Natural killer cell (primary cell): ENCODE measurements around the gene INPP5D. TPM values are rescaled to one million over a fixed set of nuclear protein-coding genes. Genes with fewer than 3 reads are reported as not detected.

Experiments
- ATAC-seq, 3 donors: fragments of 150-1000 bp in 2 of 3; fragments of 200-7000 bp in 1 of 3; cut with Tn5 transposase; 1 replicate in 1 of 3; 2 replicates in 2 of 3; pipeline ENCODE4 v1.10.0; 2021; ENCODE audit warnings: mild to moderate bottlenecking in 2 of 3, moderate library complexity in 2 of 3
- DNase-seq, 2 donors: peaks; one replicate each; pipeline versions ENCODE4 v3.0.0 to v3.0.0-alpha.2; 2013 to 2021; ENCODE audit warnings: mixed read lengths in 1 of 2
- H3K27ac ChIP-seq: one replicate; pipeline ENCODE4 v1.5.1; 2013; ENCODE audit warnings: mild to moderate bottlenecking, low read length
- H3K27me3 ChIP-seq: one replicate; pipeline ENCODE4 v1.6.1; 2013; ENCODE audit warnings: low read length; ENCODE audit not compliant: control insufficient read depth, insufficient read depth
- H3K36me3 ChIP-seq: one replicate; pipeline ENCODE4 v1.6.1; 2013; ENCODE audit warnings: low read length; ENCODE audit not compliant: control insufficient read depth, insufficient read depth
- H3K4me1 ChIP-seq: one replicate; pipeline ENCODE4 v1.6.1; 2013; ENCODE audit warnings: low read length; ENCODE audit not compliant: control insufficient read depth, insufficient read depth
- H3K4me3 ChIP-seq: one replicate; pipeline ENCODE4 v1.5.1; 2013; ENCODE audit warnings: low read length
- H3K9me3 ChIP-seq: one replicate; pipeline ENCODE4 v1.6.1; 2013; ENCODE audit warnings: low read length; ENCODE audit not compliant: control insufficient read depth, insufficient read depth
- H3K27ac Mint-ChIP-seq, 2 donors: one replicate each; pipeline ENCODE4 v1.8.0; 2022; ENCODE audit warnings: mild to moderate bottlenecking in 2 of 2, mixed read lengths in 2 of 2, moderate library complexity in 1 of 2
- H3K27me3 Mint-ChIP-seq, 2 donors: one replicate each; pipeline ENCODE4 v1.8.0; 2022; ENCODE audit warnings: low read depth in 2 of 2, mixed read lengths in 2 of 2
- H3K36me3 Mint-ChIP-seq: one replicate; pipeline ENCODE4 v1.8.0; 2022; ENCODE audit warnings: mixed read lengths
- H3K4me1 Mint-ChIP-seq, 2 donors: one replicate each; pipeline ENCODE4 v1.8.0; 2022; ENCODE audit warnings: mixed read lengths in 2 of 2
- H3K4me3 Mint-ChIP-seq: one replicate; pipeline ENCODE4 v1.8.0; 2022; ENCODE audit warnings: mild to moderate bottlenecking, moderate library complexity, mixed read lengths
- H3K9me3 Mint-ChIP-seq, 2 donors: one replicate each; pipeline ENCODE4 v1.8.0; 2022; ENCODE audit warnings: mixed read lengths in 2 of 2
- CTCF ChIP-seq: fragments of 200-600 bp; IDR thresholded peaks from one replicate; pipeline ENCODE4 v1.8.0; 2022; ENCODE audit warnings: antibody characterized with exemption
- WGBS: methylation state at CpG from one replicate; pipeline ENCODE4 v1.1.7; 2013; ENCODE audit warnings: missing lambda C conversion rate; ENCODE audit not compliant: insufficient coverage; 5-methylcytosine and 5-hydroxymethylcytosine counted together
- intact Hi-C: fragments of 100-400 bp; cut with micrococcal nuclease; formaldehyde crosslinking; loops from one replicate; pipeline ENCODE4 v1.14.2; 2022
- total RNA-seq, 4 donors: library from RNA; stranded (reverse); fragments of 120-200 nt in 1 of 4; gene quantifications; one replicate each; pipeline versions ENCODE4 v1.2.3 to v1.2.4, GENCODE V29; 2013 to 2022

The INPP5D gene
- total RNA-seq, 3 donors from 2014 or later (not counting 1 experiment from before 2014, with no cell fraction given), result 385 to 498 (median 497) TPM

- intact Hi-C loops, result loop anchor here (10.0 kb wide), 1 partner anchor 422 kb away; no protein-coding TSS in a partner anchor
- Mint-ChIP-seq H3K27ac (no peak overlapping the region), H3K27me3 (no peaks in the 10 kb centered on the region)
These were observed 33.8 kb upstream of the INPP5D start for GRCh38 chr2:233026198-233026813.

GRCh38 chr2:233029321-233029720 is 30.8 kb upstream of the INPP5D start:
- no peaks in the 10 kb centered on the region for H3K36me3 ChIP-seq
- H3K27me3 Mint-ChIP-seq, result no peaks in the 10 kb centered on the region
- no peaks in the 10 kb centered on the region for H3K36me3 Mint-ChIP-seq
- ATAC-seq (no peak), DNase-seq (no peak)
- no peak overlapping the region for H3K4me3 Mint-ChIP-seq
- H3K4me1 Mint-ChIP-seq, result no peaks in the 10 kb centered on the region
- no peaks in the 10 kb centered on the region for H3K9me3 ChIP-seq
- H3K27me3 ChIP-seq, result no peaks in the 10 kb centered on the region
- no peaks in the 10 kb centered on the region for H3K4me1 ChIP-seq
- intact Hi-C loops, result loop anchor here (10.0 kb wide), 1 partner anchor 425 kb away; no protein-coding TSS in a partner anchor
- TF ChIP-seq CTCF, result no peak
- H3K4me3 ChIP-seq, result no peak overlapping the region
- no peak overlapping the region for H3K27ac Mint-ChIP-seq
- no peak overlapping the region for H3K27ac ChIP-seq
- WGBS, result 98% methylated on average over 8 of the region's 9 CpGs
- H3K9me3 Mint-ChIP-seq, result no peaks in the 10 kb centered on the region

More at GRCh38 chr2:233026198-233026813, 33.8 kb upstream of the INPP5D start:
- Mint-ChIP-seq H3K4me3 (no peak overlapping the region), H3K9me3 (no peaks in the 10 kb centered on the region), H3K36me3 (no peaks in the 10 kb centered on the region), H3K4me1 (no peaks in the 10 kb centered on the region)
- WGBS, result 95% methylated on average over 4 of the region's 4 CpGs
- ATAC-seq (no peak), DNase-seq (no peak)
- H3K4me1 ChIP-seq, result no peaks in the 10 kb centered on the region
- H3K27me3 ChIP-seq, result no peaks in the 10 kb centered on the region
- TF ChIP-seq CTCF, result no peak
- H3K27ac ChIP-seq, result no peak overlapping the region
- no peaks in the 10 kb centered on the region for H3K36me3 ChIP-seq
- no peaks in the 10 kb centered on the region for H3K9me3 ChIP-seq
- H3K4me3 ChIP-seq, result no peak overlapping the region

- Histone ChIP-seq H3K9me3 (no peaks in the 10 kb centered on the region), H3K36me3 (no peaks in the 10 kb centered on the region), H3K4me1 (no peaks in the 10 kb centered on the region), H3K4me3 (no peak overlapping the region), H3K27me3 (no peaks in the 10 kb centered on the region), H3K27ac (no peak overlapping the region)
- ATAC-seq, result no peak
- no peak for TF ChIP-seq CTCF
- H3K9me3 Mint-ChIP-seq, result no peaks in the 10 kb centered on the region
- H3K4me1 Mint-ChIP-seq, result peaks cover 0 to 4% of the 10 kb centered on the region in 2 donors
- WGBS, result 92% methylated on average over 27 of the region's 27 CpGs
- H3K27me3 Mint-ChIP-seq, result no peaks in the 10 kb centered on the region
- intact Hi-C loops, result no loop called here
- H3K27ac Mint-ChIP-seq, result no peak overlapping the region
- H3K36me3 Mint-ChIP-seq, result no peaks in the 10 kb centered on the region
- no peak for DNase-seq
- no peak overlapping the region for H3K4me3 Mint-ChIP-seq
These were observed 28.3 kb upstream of the INPP5D start for GRCh38 chr2:233031556-233032500.
